ENCODE results near the gene KIAA1614. TPM values are rescaled to one million over a fixed set of nuclear protein-coding genes. Genes with fewer than 3 reads are reported as not detected.

KIAA1614 gene
- polyA plus RNA-seq, 1 of the 3 experiments (the other 2 are of a cell fraction) = 1.1 TPM

- no peak for TF ChIP-seq EP300 (IDR thresholded peaks at IDR 0.05; ENCODE audit: borderline replicate concordance in 1 of 2, low read depth in 1 of 2, low read length in 1 of 2)
- TF ChIP-seq IRF3 (IDR thresholded peaks at IDR 0.05; ENCODE audit: low read depth, low read length) = no peak
Observed at GRCh38 chr1:180922631-180923015, 9.9 kb downstream of the KIAA1614 start (continued).

GRCh38 chr1:180923021-180923841 lies 10.5 kb downstream of the KIAA1614 start:
- TF ChIP-seq EP300 (IDR thresholded peaks at IDR 0.05; ENCODE audit: borderline replicate concordance in 1 of 2, low read depth in 1 of 2, low read length in 1 of 2) (no peak), USF2 (IDR thresholded peaks at IDR 0.05; ENCODE audit: borderline replicate concordance, low read depth, low read length) (no peak), YY1 (IDR thresholded peaks at IDR 0.05; ENCODE audit: low read depth) (no peak), NFIC (IDR thresholded peaks at IDR 0.05; ENCODE audit: borderline replicate concordance) (no peak), SMC3 (IDR thresholded peaks at IDR 0.05; ENCODE audit: low read depth, low read length) (no peak), EZH2phosphoT487 (IDR thresholded peaks at IDR 0.05; ENCODE audit: borderline replicate concordance, low read depth) (no peak), RCOR1 (IDR thresholded peaks at IDR 0.05; ENCODE audit: low read length) (no peak), ZBTB33 (IDR thresholded peaks at IDR 0.05; ENCODE audit: borderline replicate concordance, low read depth) (no peak), SIN3A (IDR thresholded peaks at IDR 0.05; ENCODE audit: borderline replicate concordance, low read depth, low read length) (no peak), TEAD4 (IDR thresholded peaks at IDR 0.05; ENCODE audit: borderline replicate concordance, insufficient read depth) (no peak), JUND (IDR thresholded peaks at IDR 0.05) (no peak), NRF1 (IDR thresholded peaks at IDR 0.05; ENCODE audit: low read depth, low read length) (no peak), POLR2AphosphoS5 (IDR thresholded peaks at IDR 0.05; ENCODE audit: low read depth, low read length) (no peak), RXRA (IDR thresholded peaks at IDR 0.05; ENCODE audit: borderline replicate concordance, low read depth) (no peak), FOSL2 (IDR thresholded peaks at IDR 0.05; ENCODE audit: borderline replicate concordance, low read depth) (no peak), RAD21 (IDR thresholded peaks at IDR 0.05; ENCODE audit: low read length) (no peak)
- no peak overlapping the region for H3K4me3 ChIP-seq (ENCODE audit: low read depth in 2 of 2, low read length in 1 of 2)
- no peaks in the 10 kb centered on the region for H3K27me3 ChIP-seq (ENCODE audit: insufficient read depth)
- H3K9me2 ChIP-seq = no peaks in the 10 kb centered on the region
- ChIA-PET POLR2A (no interaction called here), CTCF (interaction anchor here (1.6 to 1.9 kb wide), 2 partner anchors 41 to 219 kb away, joined by 11 read pairs; no protein-coding TSS in a partner anchor)
- H3K79me2 ChIP-seq (ENCODE audit: insufficient read depth) = no peaks in the 10 kb centered on the region
- no peaks in the 10 kb centered on the region for H3K9me3 ChIP-seq
- H2AFZ ChIP-seq (ENCODE audit: low read depth) = no peak overlapping the region
- 78% methylated on average over 11 of the region's 13 CpGs for WGBS (ENCODE audit: low lambda C conversion rate)
- no peaks in the 10 kb centered on the region for H3F3A ChIP-seq (replicated peaks; ENCODE audit: insufficient read depth)
- no peaks in the 10 kb centered on the region for H3K36me3 ChIP-seq (replicated peaks in 1 of 2; ENCODE audit: control insufficient read depth in 1 of 2, insufficient read depth in 2 of 2, low read length in 1 of 2)
- H4K20me1 ChIP-seq (ENCODE audit: insufficient read depth) = no peaks in the 10 kb centered on the region
- H3K4me2 ChIP-seq = no peak overlapping the region
- peaks cover 13 to 51% of the 10 kb centered on the region in 2 experiments; a peak in 3 of 4 replicates for H3K4me1 ChIP-seq (ENCODE audit: control insufficient read depth in 1 of 2, insufficient read depth in 2 of 2, low read depth in 1 of 2, low read length in 1 of 2)
- no peak for DNase-seq
- no peak overlapping the region for H3K27ac ChIP-seq (ENCODE audit: low read depth in 2 of 2, low read length in 1 of 2)
- H3K9ac ChIP-seq = no peak overlapping the region
